Head of caudate nucleus (tissue), 42 donors: Measurements from ENCODE around the gene TJP3.
A peak's percentile ranks its signal among the peaks of the same experiment; 100 is the strongest.
"Not testable (repeated sequence)": the region's sequence is repeated elsewhere in the genome, so short reads cannot be mapped to it uniquely, and the experiment has no call there.

Source experiments
- DNase-seq, 42 donors: peaks; one replicate each; pipeline versions ENCODE4 v3.0.0 to v3.0.0-alpha.2; 2020 to 2021; ENCODE audit warnings: mixed read lengths in 7 of 42
- intact Hi-C: fragments of 100-400 bp; cut with DNase I; formaldehyde crosslinking; loops from one replicate; pipeline ENCODE4 v1.15.0; 2022

The TJP3 gene, protein sequence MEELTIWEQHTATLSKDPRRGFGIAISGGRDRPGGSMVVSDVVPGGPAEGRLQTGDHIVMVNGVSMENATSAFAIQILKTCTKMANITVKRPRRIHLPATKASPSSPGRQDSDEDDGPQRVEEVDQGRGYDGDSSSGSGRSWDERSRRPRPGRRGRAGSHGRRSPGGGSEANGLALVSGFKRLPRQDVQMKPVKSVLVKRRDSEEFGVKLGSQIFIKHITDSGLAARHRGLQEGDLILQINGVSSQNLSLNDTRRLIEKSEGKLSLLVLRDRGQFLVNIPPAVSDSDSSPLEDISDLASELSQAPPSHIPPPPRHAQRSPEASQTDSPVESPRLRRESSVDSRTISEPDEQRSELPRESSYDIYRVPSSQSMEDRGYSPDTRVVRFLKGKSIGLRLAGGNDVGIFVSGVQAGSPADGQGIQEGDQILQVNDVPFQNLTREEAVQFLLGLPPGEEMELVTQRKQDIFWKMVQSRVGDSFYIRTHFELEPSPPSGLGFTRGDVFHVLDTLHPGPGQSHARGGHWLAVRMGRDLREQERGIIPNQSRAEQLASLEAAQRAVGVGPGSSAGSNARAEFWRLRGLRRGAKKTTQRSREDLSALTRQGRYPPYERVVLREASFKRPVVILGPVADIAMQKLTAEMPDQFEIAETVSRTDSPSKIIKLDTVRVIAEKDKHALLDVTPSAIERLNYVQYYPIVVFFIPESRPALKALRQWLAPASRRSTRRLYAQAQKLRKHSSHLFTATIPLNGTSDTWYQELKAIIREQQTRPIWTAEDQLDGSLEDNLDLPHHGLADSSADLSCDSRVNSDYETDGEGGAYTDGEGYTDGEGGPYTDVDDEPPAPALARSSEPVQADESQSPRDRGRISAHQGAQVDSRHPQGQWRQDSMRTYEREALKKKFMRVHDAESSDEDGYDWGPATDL

DNA sequence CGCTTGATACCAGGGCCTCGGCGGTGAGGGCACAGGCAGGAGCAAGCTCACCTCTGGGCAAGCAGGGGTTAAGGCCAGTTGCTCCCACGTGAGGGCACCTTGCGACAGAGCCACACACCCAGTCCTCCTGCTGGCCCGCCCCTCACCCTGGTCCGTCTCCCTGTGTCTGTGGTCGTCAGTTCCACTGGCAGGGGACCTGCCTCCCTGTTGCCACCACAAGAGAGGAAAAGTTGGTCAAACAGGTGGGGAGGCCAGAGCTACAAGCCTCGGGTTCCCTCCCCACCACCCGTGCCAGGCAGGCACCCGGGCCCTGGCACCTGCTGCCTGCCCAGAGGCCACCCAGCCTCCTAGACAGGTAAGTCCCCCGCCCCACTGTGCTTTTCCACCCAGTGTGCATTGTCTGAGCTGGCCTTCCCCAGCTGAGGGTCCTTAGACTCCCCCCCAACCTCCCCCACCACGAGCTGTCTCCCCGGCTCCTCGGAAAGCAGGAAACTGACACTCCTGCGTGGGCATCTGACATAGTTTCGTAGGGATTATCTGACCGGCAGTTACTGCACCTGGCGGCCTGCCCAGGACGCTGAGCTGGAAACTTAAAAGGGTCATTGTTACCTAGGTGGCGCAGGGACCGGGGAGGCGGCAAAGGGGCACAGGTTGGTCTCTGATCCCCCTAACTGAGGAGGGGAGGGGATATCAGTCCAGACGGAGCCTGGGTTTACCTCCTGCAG lies at the start of gene TJP3:
TSS of gene TJP3 (plus strand) at position 178 of the 725 bp plus-strand sequence. CDS start 20,049 bp downstream, outside the sequence.
- intact Hi-C loops = no loop called here
- no peak for DNase-seq

DNA sequence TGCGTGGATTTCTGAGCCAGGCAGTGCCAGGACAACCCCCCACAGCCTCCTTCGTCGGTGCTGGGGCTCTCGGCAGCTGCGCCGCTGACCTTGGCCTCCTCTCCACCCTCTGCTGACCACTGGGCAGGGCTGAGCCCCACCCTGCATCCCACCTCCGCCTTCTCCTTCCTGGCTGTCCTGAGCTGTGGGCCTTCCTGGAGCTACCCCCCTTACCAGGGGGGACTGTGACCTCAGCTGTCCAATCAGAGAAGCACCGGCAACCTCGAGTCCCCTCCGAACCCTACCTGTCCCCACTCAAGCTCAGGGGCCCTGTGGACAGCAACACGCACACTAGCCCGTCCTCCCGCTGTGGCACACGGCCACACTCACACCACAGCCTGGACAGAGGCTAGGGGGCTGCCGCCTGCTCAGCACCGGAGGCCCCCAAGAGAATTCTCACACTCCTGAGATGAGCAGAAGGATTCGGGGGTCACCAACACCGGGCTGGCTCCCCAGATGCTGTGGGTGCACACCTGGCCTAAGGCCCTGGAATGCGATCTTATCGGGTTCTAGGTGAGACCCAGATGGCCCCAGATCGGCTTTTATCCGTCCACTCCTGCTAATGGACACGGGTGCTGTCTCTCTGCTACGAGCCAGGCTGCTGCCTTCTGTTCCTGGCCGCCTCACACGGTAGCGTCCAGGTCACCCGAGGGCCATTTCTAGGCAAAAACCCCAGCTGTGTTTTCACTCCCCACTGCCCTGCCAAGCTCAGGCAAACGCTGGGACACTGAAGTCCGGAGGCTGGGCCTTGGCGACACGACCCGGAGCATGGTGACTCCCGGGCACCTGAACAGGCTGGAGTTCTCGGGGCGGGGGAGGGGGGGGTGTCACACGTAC lies 49.1 kb upstream of the TJP3 start:
- no peak for DNase-seq
- intact Hi-C loops = no loop called here

DNA sequence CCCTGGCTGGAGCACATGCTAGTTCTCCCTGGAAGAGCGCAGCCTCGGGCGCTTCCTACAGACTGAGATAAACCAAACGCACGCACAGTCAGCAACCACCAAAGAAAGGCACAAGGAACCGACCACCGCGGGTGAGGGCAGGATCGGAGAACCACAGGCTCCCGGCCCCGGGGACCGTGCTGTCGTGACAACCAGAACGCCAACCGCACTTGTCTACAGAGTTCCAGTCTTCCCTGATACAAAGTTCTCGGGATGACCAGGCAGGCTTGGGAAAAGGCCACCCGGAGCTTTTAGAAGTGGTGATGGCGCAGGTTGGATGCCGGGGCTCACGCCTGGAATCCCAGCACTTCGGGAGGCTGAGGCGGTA lies 48.5 kb upstream of the TJP3 start:
- no peak for DNase-seq
- intact Hi-C loops = loop anchor here (5.0 kb wide), 1 partner anchor 58 kb away; no protein-coding TSS in a partner anchor

DNA sequence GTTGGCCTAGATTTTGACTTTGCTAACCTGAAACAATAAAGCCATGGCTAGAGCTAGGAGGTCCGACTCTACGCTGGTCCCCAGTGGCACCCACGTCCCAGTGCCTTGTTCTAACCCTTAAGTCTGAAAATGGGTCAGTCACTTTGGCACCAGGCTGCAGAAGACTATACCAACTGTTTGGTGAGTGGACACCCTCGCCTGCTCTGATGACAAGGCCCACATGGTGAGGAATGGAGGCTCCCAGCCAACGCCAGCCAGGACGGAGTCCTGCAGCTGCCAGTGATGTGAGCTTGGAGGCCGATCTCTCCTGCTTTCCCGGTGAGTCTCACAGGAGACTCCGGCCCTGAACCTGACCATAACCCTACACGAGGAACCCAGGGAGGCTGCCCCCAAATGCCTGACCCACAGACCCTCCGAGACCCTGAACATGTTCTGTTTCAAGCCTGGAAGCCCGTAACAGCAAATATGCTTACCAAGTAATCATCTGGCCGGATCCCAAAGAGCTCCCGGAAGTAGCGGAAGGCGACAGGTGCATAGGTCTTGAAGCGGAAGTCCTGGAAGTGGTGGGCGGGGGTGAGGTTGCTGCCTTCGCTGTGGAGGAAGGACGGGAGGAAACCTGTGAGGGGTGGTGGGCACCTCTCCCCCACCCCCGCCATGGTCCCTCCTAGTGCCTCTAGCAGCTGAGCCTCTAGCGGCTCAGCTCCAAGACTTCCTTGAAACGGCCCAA lies 47.5 kb upstream of the TJP3 start:
- intact Hi-C loops = loop anchor here (5.0 kb wide), 1 partner anchor 57 kb away; no protein-coding TSS in a partner anchor
- no peak for DNase-seq

DNA sequence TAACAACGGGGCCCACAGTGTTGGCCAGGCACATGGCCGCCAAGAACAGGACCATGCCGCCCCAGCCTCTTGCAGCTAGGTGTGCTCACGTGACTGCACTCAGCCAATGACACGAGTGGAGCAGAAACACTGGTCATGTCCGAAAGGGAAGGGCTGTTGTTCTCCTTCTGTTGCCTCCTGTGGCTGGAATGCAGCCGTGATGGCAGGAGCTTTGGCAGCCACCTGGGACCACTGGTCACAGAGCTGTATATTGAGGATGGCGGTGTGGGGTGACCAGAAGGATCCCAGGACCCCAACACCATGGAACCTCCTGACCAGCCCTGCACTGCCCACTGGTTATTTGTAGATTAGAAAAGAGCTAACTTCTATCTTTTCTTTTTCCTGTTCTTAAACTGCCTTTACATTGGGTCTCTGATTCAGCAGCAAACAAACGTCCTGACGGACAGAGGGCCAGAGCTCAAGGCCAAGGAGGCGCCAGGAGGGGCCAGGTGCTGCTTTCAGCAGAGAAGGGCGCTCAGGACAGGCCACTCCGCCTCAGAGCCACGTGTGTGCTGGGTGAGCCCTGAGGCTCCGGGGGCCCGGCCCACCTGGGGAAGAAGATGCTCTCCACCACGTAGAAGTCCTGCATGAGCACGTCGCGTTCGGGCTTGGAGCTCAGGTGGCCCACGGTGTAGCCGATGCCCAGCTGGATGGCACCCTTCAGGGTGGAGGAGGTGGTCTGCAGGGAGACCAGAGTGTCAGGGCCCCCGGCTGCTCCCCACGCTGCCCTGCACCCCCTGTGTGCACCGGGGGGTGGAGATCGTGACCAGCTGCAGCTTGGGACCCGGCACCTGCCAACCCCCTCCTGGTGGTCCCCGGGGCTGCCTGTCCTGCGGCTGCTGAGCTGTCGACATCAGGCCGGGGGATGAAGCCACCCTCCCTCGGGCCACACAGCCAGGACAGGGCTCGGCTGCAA lies 46.6 kb upstream of the TJP3 start:
- intact Hi-C loops = loop anchor here (5.0 kb wide), 1 partner anchor 56 kb away; no protein-coding TSS in a partner anchor
- DNase-seq = no peak

DNA sequence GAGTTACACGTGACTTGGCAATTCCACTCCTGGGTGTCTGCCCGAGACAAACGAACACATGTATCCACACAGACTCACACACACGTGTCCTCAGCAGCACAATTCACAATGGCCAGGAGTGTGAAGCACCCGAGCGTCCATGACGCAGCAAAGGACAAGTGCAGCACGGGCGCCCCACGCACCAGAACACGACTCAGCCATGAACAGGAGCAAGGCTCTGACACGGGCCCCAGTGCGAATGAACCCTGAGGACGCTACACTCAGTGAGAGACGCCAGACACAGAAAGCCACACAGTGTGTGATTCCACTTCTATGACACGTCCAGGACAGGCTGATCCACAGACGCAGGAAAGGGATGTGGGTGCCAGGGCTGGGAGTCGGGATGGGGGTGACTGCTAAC lies 44.3 kb upstream of the TJP3 start:
- intact Hi-C loops = loop anchor here (5.0 kb wide), 1 partner anchor 53 kb away; no protein-coding TSS in a partner anchor
- no peak for DNase-seq

DNA sequence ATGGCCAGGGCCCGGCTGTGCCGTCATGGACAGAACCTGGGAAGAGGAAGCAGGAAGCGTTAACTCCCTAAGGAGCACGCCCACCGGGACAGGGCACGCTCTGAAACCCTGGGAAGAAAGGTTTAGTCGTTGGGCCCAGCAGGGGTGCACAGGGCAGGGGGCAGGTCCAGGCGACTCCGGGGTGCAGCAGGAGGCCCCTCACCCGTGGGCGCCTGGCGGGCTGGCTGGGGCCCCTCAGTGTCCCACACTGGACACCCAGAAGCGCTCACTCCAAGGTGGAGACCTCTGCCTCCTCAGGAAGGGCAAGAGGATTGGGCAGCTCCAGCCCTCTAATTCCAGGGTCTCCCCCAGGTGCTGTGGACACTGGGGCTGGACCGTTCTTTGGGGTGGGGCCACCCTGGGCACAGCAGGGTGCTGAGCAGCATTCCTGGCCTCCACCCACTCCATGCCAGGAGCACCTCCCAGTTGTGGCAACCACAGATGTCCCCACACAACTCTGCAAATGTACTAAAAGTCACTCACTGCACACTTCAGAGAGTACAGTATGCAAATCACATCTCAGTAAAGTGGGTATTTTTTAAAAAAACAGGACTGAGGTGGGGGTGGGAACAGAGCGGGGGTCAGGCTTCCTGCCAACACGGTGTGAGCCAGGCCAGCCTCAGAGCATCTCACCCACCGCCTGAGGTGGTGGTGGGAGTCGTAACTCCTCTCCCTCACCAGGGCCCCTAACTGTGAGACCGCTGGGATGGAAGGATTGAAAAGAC lies 43.1 kb upstream of the TJP3 start:
- no peak for DNase-seq
- intact Hi-C loops = loop anchor here (5.0 kb wide), 2 partner anchors 37 to 52 kb away; partner anchors contain the start of gene PIP5K1C

DNA sequence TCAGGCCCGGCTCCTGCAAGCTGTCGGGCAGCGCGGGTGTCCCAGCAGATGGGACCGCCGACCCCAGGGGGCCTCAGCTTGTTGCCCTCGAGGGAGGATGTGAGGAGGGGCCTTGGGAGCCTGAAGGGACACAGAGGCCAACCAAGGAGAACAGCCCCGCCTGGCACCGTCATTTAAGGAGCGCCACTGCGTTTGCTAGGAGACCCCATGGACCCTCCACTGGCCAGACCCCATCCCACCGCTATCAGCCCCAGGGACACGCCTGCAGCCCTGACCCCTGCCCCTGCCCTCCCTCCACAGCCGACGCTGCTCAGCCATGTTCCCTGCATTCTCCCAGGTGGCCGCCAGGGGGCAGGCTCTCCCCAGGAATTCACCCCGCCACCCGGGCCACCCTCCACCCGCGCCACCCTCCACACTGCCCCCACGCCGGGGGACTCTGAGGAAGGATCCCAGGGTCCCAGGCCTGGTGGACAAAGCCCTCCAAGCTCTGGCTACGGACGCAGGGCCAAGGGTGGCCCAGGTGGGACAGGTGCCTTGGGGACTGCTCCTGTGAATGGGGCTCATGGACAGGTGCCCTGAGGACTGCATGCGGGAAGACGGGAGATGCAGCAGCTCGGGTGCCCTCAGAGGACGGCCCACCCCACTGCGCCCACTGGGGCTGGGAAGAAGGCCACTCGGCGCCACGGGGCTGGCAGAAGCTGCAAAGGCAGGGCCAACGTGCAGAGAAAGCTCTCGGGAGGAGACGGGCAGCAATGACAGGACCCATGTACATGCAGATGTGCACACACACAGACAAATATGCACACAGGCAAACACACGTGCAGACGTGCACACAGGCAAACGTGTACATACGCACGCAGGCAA lies 42.3 kb upstream of the TJP3 start:
- intact Hi-C loops = loop anchor here (5.0 kb wide), 1 partner anchor 36 kb away; the partner anchor contains the start of gene PIP5K1C
- DNase-seq = peak; percentile 33 to 92 (median 78)

DNA sequence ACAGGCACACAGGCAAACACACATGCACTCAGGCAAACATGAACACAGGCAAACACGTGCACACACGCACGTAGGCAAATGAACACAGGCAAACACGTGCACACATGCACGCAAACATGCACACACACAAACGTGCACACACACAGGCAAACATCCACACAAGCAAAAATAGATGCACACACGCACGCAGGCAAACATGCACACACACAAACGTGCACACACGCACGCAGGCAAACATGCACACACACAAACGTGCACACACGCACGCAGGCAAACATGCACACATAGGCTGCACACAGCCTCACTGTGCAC lies 41.7 kb upstream of the TJP3 start:
- intact Hi-C loops = loop anchor here (5.0 kb wide), 1 partner anchor 36 kb away; the partner anchor contains the start of gene PIP5K1C
- DNase-seq = not testable (repeated sequence)

DNA sequence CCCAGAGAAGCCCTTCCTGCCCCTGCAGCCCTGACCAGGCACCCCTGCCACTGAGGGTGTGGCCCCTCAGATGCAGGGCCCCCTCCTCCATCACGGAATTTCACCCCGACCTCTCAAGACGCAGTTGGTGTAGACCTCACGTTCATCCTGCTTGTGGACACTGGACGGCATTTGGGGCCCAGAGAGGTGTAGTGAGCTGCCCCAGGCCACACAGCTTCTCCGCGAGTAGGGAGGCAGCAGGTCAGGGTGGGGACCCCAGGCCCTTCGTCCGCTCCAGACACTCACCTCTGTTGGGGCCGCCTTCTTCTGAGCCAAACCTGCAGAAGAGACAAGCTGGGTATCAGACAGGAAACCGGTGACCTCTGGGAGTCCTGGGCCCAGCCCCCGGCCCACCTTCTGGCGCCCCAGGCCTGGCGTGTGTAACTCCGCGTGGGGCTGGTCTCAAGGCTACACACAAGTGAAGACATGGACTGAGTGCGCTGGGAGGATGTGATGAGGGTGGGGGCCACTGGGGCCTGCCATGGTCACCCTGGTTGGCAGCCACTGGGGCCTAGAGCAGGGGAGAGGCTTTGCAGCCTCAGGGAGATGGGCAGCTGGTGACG lies 41.0 kb upstream of the TJP3 start:
- intact Hi-C loops = loop anchor here (5.0 kb wide), 1 partner anchor 35 kb away; the partner anchor contains the start of gene PIP5K1C

DNA sequence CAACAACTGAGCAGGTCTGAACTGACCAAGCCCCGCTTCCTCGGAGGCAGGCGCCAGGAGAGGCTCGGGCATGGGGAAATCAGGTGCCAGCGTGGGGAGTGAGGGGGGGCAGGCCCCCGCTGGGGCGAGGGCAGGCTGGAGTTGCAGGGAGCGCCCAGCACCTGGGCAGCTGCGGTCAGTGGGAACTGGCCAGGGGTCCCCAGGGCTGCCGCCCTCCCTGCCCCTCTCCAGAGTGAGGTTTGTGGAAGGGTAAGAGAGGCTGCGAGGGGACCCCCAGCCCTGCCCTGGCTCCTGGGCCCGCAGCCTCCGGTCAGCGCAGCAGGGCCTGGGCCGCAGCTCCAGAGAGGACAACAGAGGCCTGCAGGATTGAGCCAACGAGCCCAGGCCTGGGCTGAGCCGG lies 40.4 kb upstream of the TJP3 start:
- intact Hi-C loops = loop anchor here (5.0 kb wide), 1 partner anchor 35 kb away; the partner anchor contains the start of gene PIP5K1C
- no peak for DNase-seq

More for the DNA sequence above, 41.0 kb upstream of the TJP3 start:
- DNase-seq = no peak

DNA sequence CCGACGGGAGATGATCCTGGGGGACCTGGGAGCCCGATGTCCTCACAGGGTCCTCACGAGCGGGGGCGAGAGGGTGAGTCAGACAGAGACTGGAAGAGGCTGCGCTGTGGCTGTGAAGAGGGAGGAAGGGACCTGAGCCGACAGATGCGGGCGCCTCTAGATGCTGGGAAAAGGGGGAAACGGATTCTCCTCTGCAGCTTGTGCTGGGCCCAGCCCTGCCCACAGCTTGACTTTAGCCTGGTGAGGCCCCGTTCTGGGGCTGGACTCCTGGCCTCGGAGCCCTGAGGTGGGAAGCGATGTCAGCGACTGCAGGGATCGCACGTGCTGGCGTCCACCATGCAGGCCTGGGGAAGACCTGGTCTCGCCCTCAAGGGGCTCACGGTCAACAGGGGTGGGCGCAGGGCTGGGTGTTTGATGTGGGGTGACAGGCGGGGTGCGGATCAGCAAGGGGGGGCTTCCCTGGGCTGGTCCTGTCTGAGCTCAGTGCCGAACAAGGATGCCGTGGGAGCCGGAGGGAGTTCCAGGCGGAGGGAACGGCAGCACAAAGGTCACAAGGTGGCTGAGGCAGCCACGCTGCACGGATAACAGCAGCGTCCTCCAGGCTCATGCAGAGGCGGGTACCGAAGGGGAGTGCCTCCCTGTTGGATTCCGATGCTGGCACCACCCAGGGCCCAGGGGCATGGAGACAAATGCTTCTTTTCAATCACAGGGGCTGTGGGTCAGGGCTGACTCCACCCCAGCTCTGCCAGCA lies 39.7 kb upstream of the TJP3 start:
- intact Hi-C loops = loop anchor here (5.0 kb wide), 1 partner anchor 34 kb away; the partner anchor contains the start of gene PIP5K1C
- DNase-seq = peak in 3 of 42 donors; percentile 23 to 44 (median 41)
